Caco-2 (cell line): Measurements from ENCODE around the gene SPTBN1. TPM values are rescaled to one million over a fixed set of nuclear protein-coding genes. Genes with fewer than 3 reads are reported as not detected.

Experiments
- BruUV-seq: library from RNA; stranded (reverse); fragments of 400-500 nt; replicated peaks from 2 replicates; lab custom pipeline; 2021; lab: Mats Ljungman, UMichigan
- CTCF ChIA-PET: fragments of 300-600 bp; sonication (Branson Sonifier 250); formaldehyde crosslinking; loops from one replicate; lab custom pipeline; 2022; ENCODE audit warnings: antibody characterized with exemption; lab: Charles Lee
- POLR2A ChIA-PET: fragments of 300-600 bp; sonication (Branson Sonifier 250); formaldehyde crosslinking; loops from one replicate; lab custom pipeline; 2022; ENCODE audit warnings: antibody characterized with exemption; lab: Charles Lee
- DNase-seq, 2 experiments: peaks; one replicate each; pipeline versions ENCODE4 v3.0.0 to v3.0.0-alpha.2; 2020 to 2022
- H3K27me3 ChIP-seq: replicated peaks from 2 replicates; pipeline ENCODE4 v1.6.0; 2011; ENCODE audit warnings: low read length; ENCODE audit not compliant: control insufficient read depth, insufficient read depth
- H3K36me3 ChIP-seq: 2 replicates; pipeline ENCODE4 v1.5.1; 2011; ENCODE audit warnings: low read length; ENCODE audit not compliant: control insufficient read depth, insufficient read depth
- H3K4me1 ChIP-seq: fragments of 250-450 bp; sonication (Bioruptor Pico); 2 replicates; pipeline ENCODE4 v1.5.1; 2020; ENCODE audit warnings: mild to moderate bottlenecking
- H3K4me3 ChIP-seq: 2 replicates; pipeline ENCODE4 v1.5.1; 2011; ENCODE audit warnings: low read depth, mild to moderate bottlenecking, control low read depth, low read length
- H3K9me3 ChIP-seq: fragments of 250-450 bp; sonication (Bioruptor Pico); 2 replicates; pipeline ENCODE4 v1.5.1; 2020; ENCODE audit warnings: mild to moderate bottlenecking, moderate library complexity
- H3K27ac Mint-ChIP-seq: one replicate; pipeline ENCODE4 v1.8.0; 2022; ENCODE audit warnings: mixed read lengths; ENCODE audit not compliant: unreplicated experiment
- H3K27me3 Mint-ChIP-seq: one replicate; pipeline ENCODE4 v1.8.0; 2022; ENCODE audit warnings: mixed read lengths; ENCODE audit not compliant: insufficient read depth, unreplicated experiment
- H3K36me3 Mint-ChIP-seq: one replicate; pipeline ENCODE4 v1.8.0; 2022; ENCODE audit warnings: mild to moderate bottlenecking, mixed read lengths; ENCODE audit not compliant: insufficient read depth, unreplicated experiment
- H3K4me1 Mint-ChIP-seq: one replicate; pipeline ENCODE4 v1.8.0; 2022; ENCODE audit warnings: low read depth, mixed read lengths; ENCODE audit not compliant: unreplicated experiment
- H3K4me3 Mint-ChIP-seq: one replicate; pipeline ENCODE4 v1.8.0; 2022; ENCODE audit warnings: mild to moderate bottlenecking, moderate library complexity, mixed read lengths; ENCODE audit not compliant: unreplicated experiment
- H3K9me3 Mint-ChIP-seq: one replicate; pipeline ENCODE4 v1.8.0; 2022; ENCODE audit warnings: mixed read lengths; ENCODE audit not compliant: unreplicated experiment
- intact Hi-C: fragments of 100-400 bp; cut with micrococcal nuclease; formaldehyde crosslinking; loops from one replicate; pipeline ENCODE4 v1.10.0; 2022; ENCODE audit not compliant: unreplicated experiment
- total RNA-seq: library from RNA; stranded (reverse); gene quantifications from 2 replicates; pipeline ENCODE4 v1.2.3, GENCODE V29; 2022
- TF ChIP-seq, protein P1 (sequence below), 2 experiments: fragments of 200-600 bp in 1 of 2; IDR thresholded peaks; 1 replicate in 1 of 2; 2 replicates in 1 of 2; pipeline versions ENCODE4 v1.5.1 to v1.8.0; 2011 to 2022; ENCODE audit warnings: antibody characterized with exemption in 1 of 2, control low read depth in 1 of 2, inconsistent platforms in 1 of 2, low read depth in 1 of 2, low read length in 1 of 2, mild to moderate bottlenecking in 1 of 2, moderate library complexity in 1 of 2; ENCODE audit not compliant: insufficient read depth in 1 of 2, severe bottlenecking in 1 of 2, unreplicated experiment in 1 of 2

The SPTBN1 gene
- total RNA-seq, 1 experiment from 2014 or later = 361 TPM

DNA sequence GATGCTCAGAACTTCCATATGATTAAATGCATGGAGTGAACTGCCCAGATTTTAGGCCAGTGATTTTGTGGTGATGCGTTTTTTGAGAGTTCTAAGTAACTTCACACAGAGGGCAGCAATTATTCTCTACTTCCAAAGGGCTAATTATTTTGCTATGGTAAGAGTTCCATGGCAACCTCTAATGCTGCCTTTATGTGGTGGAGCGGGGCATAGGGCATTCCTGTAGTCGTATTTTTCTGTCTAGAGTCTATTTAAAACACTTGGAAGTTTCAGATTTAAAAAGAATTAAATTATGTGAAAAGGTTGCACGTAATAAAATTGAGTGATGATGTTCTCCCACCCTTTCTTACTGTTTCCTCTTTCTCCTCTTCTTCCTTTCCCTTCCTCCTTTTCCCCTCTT, 203.4 kb downstream of the SPTBN1 start:
- H3K36me3 ChIP-seq = peaks cover 5% of the 10 kb centered on the region
- H3K36me3 Mint-ChIP-seq = peaks cover 99% of the 10 kb centered on the region

DNA sequence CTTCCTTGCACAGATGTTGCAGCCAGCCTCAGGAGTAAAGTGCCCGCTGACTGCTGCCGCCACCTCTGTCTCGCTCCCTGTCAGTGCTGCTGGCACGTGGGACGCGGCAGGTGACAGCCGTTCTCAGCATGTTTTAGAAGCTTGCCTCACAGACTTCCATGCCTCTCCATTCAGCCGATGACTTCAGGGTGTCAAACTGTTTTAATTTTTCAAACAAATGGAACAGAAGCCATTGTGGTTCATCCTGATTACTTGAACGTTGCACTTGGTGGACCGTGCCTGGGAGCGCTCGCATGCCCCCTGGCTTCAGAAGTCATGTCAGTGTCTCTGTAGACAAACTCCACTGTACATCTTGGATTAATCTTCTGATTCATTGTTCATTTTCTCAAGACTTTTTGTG, 204.6 kb downstream of the SPTBN1 start:
- no peaks in the 10 kb centered on the region for H3K27me3 Mint-ChIP-seq
- peaks cover 20% of the 10 kb centered on the region for H3K4me1 Mint-ChIP-seq
- H3K27ac Mint-ChIP-seq = no peak overlapping the region
- H3K4me1 ChIP-seq = peaks cover 8% of the 10 kb centered on the region; the same call in 1 of the 2 replicates
- no peaks in the 10 kb centered on the region for H3K9me3 ChIP-seq
- intact Hi-C loops = loop anchor here (10.0 kb wide), 1 partner anchor 514 kb away; no protein-coding TSS in a partner anchor
- peaks cover 99% of the 10 kb centered on the region for H3K36me3 Mint-ChIP-seq
- DNase-seq = no peak
- H3K36me3 ChIP-seq = peaks cover 9% of the 10 kb centered on the region
- no peaks in the 10 kb centered on the region for H3K9me3 Mint-ChIP-seq
- H3K4me3 Mint-ChIP-seq = no peak overlapping the region
- POLR2A ChIA-PET = no interaction called here
- H3K27me3 ChIP-seq = no peaks in the 10 kb centered on the region
- BruUV-seq = no TSS peak
- CTCF ChIA-PET = no interaction called here
- TF ChIP-seq, protein P1, sequence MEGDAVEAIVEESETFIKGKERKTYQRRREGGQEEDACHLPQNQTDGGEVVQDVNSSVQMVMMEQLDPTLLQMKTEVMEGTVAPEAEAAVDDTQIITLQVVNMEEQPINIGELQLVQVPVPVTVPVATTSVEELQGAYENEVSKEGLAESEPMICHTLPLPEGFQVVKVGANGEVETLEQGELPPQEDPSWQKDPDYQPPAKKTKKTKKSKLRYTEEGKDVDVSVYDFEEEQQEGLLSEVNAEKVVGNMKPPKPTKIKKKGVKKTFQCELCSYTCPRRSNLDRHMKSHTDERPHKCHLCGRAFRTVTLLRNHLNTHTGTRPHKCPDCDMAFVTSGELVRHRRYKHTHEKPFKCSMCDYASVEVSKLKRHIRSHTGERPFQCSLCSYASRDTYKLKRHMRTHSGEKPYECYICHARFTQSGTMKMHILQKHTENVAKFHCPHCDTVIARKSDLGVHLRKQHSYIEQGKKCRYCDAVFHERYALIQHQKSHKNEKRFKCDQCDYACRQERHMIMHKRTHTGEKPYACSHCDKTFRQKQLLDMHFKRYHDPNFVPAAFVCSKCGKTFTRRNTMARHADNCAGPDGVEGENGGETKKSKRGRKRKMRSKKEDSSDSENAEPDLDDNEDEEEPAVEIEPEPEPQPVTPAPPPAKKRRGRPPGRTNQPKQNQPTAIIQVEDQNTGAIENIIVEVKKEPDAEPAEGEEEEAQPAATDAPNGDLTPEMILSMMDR (IDR thresholded peaks at IDR 0.05; ENCODE audit: insufficient read depth in 1 of 2, low read depth in 1 of 2, low read length in 1 of 2, severe bottlenecking in 1 of 2, unreplicated experiment in 1 of 2) = no peak
- no peak overlapping the region for H3K4me3 ChIP-seq

More for the DNA sequence above, 203.4 kb downstream of the SPTBN1 start:
- Histone ChIP-seq H3K4me1 (no peaks in the 10 kb centered on the region), H3K9me3 (no peaks in the 10 kb centered on the region), H3K27me3 (no peaks in the 10 kb centered on the region), H3K4me3 (no peak overlapping the region)
- intact Hi-C loops = no loop called here
- H3K4me3 Mint-ChIP-seq = no peak overlapping the region
- TF ChIP-seq, protein P1 (IDR thresholded peaks at IDR 0.05; ENCODE audit: insufficient read depth in 1 of 2, low read depth in 1 of 2, low read length in 1 of 2, severe bottlenecking in 1 of 2, unreplicated experiment in 1 of 2) = no peak
- ChIA-PET CTCF (no interaction called here), POLR2A (no interaction called here)
- H3K27ac Mint-ChIP-seq = peak overlapping the region; percentile 39
- DNase-seq = no peak
- H3K9me3 Mint-ChIP-seq = no peaks in the 10 kb centered on the region
- no TSS peak for BruUV-seq
- peaks cover 8% of the 10 kb centered on the region for H3K4me1 Mint-ChIP-seq
- H3K27me3 Mint-ChIP-seq = no peaks in the 10 kb centered on the region

DNA sequence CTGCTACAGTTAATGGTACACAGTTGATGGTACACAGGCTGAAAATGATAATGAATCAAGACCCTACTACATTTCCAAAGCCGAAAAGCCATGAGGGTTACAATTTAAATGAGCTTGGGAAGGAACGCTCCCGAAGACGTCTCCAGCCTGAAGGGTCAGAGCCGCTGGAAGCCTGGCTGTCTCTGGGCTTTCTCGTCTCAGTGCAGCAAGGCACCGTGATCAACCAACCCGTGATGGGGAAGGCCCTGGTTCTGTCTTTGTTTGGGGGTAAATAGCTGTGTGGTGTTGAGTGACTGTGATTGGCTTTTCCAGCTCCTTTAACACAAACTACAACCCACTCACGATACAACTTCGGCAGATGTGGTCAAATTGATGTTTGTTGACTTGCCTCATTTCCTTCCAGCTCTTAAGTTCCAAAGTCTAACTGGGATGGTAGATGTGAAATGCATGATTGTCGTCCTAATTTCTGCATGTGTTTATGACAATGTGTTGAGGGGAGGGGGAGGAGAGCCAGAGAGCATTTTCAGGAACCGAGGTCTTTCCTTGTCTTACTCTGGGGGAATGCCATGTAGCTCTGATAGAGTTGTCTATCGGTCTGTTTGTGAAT, 207.4 kb downstream of the SPTBN1 start:
- peaks cover 16% of the 10 kb centered on the region for H3K4me1 ChIP-seq

More for the DNA sequence above, 207.4 kb downstream of the SPTBN1 start:
- intact Hi-C loops = loop anchor here (10.0 kb wide), 1 partner anchor 511 kb away; no protein-coding TSS in a partner anchor
- CTCF ChIA-PET = interaction anchor here (2.6 to 4.1 kb wide), 2 partner anchors 41 to 44 kb away, joined by 12 to 79 read pairs; no protein-coding TSS in a partner anchor
- POLR2A ChIA-PET = interaction anchor here (0.9 kb wide), 1 partner anchor 42 kb away, joined by 7 read pairs; no protein-coding TSS in a partner anchor
- Mint-ChIP-seq H3K4me3 (no peak overlapping the region), H3K27me3 (no peaks in the 10 kb centered on the region), H3K9me3 (no peaks in the 10 kb centered on the region), H3K27ac (no peak overlapping the region), H3K4me1 (peaks cover 26% of the 10 kb centered on the region), H3K36me3 (peaks cover 100% of the 10 kb centered on the region)
- Histone ChIP-seq H3K36me3 (peaks cover 12% of the 10 kb centered on the region), H3K27me3 (no peaks in the 10 kb centered on the region), H3K4me3 (no peak overlapping the region), H3K9me3 (no peaks in the 10 kb centered on the region)
- no TSS peak for BruUV-seq
- DNase-seq = no peak
- TF ChIP-seq, protein P1 (IDR thresholded peaks at IDR 0.05; ENCODE audit: insufficient read depth in 1 of 2, low read depth in 1 of 2, low read length in 1 of 2, severe bottlenecking in 1 of 2, unreplicated experiment in 1 of 2) = no peak
